ENCODE data around the gene ZNF536. TPM values are rescaled to one million over a fixed set of nuclear protein-coding genes. Genes with fewer than 3 reads are reported as not detected.
"Not testable (repeated sequence)": the region's sequence is repeated elsewhere in the genome, so short reads cannot be mapped to it uniquely, and the experiment has no call there.

Gene ZNF536
- polyA plus RNA-seq, 1 donor: 2.6 TPM

- DNase-seq: peak; percentile 11
Measured at GRCh38 chr19:30446850-30447552, 74.8 kb downstream of the ZNF536 start.

DNA sequence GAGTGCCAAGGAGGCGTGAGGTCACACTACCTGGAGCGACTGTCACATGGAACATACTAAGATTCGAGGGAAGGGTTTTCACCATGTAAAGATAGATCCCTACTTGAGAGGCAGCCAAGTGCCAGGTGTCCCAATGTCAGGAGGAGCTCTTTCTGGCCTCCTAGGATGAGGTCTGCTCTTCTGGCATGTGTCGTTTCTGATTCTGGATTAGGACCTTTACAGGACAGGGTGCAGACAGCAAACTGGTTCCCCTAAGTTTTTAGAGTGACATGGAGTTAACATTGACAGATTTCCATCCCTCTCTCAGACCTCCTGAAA lies 75.3 kb downstream of the ZNF536 start:
- no peak for DNase-seq

DNA sequence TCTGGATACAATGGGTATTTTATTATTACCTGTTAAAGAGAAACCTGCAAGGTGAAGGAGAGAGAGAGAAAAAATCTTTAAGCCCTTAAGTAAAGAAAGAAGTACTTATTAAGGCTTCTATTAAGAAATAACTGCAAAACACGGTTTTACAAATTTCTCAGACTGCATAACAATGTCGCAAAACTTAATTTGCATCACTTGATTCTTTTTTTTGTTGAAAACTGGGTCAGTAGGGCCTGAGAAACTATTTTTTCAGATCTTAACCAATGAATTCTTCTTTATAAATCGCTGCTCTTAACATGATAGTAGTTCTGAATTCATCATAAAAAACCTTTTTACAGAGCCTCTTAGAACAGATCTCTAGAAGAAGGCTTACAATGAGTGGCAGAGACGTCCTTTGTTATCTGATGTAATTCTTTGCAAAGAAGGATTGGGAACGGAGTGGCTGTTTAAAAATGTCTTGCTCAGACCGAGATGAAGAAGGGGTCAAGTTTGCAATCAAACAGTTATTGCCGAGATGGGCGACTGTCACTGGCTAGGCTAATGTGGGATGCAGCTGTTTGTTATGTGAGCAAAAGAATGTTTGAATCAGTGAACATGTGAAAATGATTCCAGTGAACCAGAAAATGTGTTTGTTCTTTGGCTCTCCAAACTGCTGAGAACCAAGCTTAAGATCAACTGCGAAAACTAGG lies 76.3 kb downstream of the ZNF536 start:
- DNase-seq: peak; percentile 7

DNA sequence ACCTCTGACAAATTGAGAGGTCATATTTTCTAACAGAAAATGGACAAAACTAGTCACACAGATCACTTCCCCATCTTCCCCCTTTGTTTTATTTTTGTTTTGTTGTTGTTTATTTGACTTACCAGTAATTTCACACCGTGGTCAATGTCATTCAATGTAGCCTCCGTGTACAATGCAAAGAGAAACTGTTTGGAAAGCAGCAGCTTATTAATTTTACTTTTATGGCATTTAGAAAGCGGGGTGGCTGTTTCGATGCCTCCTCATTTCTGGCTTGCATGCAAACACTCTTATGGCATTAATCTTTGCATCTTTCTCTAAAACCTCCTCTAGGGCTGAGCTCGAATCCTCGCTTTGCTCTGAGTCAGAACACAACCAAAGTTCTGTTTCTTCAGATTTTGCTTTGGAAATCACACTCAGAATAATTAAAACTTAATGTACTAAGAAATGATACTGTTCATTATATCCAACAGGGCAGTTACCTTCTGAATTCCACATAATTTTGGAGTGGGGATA lies 77.0 kb downstream of the ZNF536 start:
- DNase-seq: no peak

- DNase-seq: no peak
Measured at GRCh38 chr19:30449673-30450072, 77.5 kb downstream of the ZNF536 start.

- peak; percentile 57 for DNase-seq
Measured at GRCh38 chr19:30450100-30450499, 77.9 kb downstream of the ZNF536 start.

DNA sequence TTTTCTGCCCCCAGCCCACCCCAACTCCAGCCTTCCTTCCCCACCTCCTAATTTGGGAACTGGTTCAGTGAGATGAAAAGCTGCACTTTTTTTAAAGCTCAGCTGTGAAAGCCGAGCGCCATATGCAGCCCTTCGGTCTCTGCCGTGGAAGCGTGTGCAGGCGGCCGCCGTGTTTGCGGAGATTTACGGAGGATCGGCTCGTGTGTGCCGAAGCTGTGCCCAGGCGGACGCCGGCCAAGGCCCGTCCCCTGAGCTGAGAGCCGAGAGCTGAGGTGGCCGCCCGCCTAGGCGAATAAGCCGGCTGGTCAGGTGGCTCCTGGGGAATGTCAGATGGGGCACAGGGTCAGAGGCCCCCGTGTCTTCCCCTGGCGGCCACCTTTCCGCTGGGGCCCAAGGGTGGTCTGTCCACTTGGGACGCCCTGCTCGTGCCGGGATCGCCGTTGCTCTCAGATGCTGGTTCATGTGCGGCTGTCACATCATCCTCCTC lies 78.7 kb downstream of the ZNF536 start:
- no peak for DNase-seq

DNA sequence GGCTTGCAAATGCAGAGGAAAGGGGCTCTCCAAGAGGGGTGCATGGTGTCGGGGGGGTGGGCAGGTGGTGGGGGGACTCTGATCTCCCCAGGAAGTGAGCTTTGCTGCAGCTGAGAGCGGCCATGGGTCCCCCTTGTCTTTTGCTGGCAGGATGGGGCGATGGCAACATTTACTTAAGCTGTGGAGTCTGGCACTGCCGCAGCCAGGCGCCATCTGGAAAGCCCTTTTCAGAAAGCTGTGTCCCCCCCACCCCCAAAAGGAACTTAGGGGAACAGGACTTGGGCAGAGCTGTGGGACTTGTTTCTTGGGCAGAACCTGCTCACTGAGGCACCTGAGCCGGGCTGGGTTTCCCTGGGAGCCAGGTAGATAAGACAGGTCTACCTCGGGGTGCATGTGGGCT lies 80.7 kb downstream of the ZNF536 start:
- no peak for DNase-seq

- no peak for DNase-seq
Measured at GRCh38 chr19:30453743-30454142, 81.6 kb downstream of the ZNF536 start.

DNA sequence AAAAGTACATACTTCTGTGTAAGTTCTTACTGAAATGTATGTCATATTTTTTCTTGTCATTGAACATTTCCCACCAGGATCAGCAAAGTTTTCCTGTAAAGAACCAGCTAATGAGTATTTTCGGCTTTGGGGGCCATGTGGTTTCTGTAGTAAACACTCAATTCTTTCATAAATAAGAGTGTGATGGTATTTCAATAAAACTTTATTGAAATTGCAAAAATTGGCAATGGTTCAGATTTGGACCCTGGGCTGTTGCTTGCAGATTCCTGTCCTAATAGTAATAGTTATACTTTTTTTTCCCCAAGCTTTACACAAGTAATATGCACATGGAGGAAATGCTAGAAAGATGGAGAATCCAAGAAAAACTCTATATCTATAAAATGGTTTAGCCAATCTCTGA lies 83.7 kb downstream of the ZNF536 start:
- no peak for DNase-seq

GRCh38 chr19:30457484-30457883 lies 85.3 kb downstream of the ZNF536 start:
- no peak for DNase-seq

- DNase-seq: no peak
Measured at GRCh38 chr19:30459859-30460258, 87.7 kb downstream of the ZNF536 start.

GRCh38 chr19:30464162-30464561 lies 92.0 kb downstream of the ZNF536 start:
- DNase-seq: no peak

- DNase-seq: not testable (repeated sequence)
Measured at GRCh38 chr19:30466598-30466997, 94.4 kb downstream of the ZNF536 start.

DNA sequence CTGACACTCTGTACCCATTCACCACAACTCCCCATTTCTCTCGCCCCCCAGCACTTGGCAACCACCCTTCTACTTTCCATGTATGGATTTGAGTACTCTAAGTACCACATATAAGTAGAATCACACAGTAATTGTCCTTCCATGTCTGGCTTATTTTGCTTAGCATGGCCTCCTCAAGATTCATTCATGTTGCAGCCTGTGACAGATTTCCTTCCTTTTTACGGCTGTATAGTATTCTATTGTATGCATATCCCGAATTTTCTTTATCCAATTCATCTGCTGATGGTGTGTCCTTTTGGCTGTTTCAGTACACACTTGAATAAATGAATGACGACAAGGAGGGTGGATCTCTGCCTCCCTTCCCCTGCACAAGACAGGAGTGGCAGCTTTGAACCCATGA lies 95.1 kb downstream of the ZNF536 start:
- no peak for DNase-seq

DNA sequence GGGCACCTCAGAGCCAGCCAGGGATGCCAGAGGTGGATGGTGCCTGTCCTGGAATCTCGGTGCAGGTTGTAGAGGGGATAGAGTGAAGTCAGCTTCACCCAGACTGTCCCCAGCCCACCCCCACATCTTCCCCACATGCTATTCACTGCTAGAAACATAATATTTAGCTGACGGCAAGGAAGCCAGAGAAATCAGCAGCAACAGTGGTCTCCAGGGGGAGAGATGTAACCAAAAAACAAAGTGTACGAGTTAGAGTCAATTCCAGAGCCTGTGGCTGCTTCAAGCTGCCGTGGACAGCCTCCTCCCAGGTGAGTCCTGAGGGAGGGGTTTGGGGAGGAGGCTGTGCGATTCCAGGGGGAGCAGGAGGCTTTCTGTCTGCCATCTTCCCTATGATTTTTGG lies 97.6 kb downstream of the ZNF536 start:
- no peak for DNase-seq

- DNase-seq: no peak
Measured at GRCh38 chr19:30471441-30471840, 99.3 kb downstream of the ZNF536 start.

- DNase-seq: no peak
Measured at GRCh38 chr19:30473334-30473867, 101.2 kb downstream of the ZNF536 start.

GRCh38 chr19:30476997-30477396 lies 104.8 kb downstream of the ZNF536 start:
- DNase-seq: no peak

GRCh38 chr19:30479231-30479630 lies 107.0 kb downstream of the ZNF536 start:
- no peak for DNase-seq

DNA sequence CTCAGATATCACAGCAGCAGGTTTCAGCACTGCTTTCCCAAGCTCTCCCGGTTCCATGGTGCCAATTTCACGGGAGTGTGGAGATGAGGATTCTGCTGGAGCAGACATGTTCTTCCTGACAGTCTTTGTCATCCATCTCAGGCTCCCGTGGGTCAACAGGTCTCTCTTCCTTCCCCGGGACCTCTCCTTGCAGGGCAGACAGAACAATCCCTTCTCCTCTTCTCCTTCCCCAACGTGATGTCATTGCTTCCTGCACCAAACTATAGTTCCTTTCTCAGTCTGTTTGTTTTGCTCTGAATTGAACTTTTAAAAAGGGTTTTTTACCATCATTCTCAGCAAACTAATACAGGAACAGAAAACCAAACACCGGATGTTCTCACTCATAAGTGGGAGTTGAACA lies 107.9 kb downstream of the ZNF536 start:
- no peak for DNase-seq

DNA sequence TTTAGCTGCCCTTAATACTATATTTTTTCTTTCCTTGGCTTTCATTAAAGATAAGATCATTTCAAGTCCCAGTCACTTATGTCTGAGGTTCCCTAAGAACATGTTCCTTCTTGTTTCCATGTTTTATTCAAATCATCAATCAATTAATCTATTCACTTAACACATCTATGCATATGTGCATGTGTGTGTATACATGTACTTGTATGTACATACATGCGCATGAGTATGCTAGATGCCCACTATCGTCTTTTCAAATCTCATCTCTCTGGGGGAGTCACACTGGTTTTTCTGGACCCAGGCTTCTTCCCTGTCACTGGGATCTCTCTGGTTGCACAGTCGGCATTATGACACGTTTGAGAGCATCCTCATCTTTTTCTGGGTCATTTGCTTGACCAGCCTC lies 108.9 kb downstream of the ZNF536 start:
- no peak for DNase-seq

- DNase-seq: no peak
Measured at GRCh38 chr19:30481823-30482222, 109.6 kb downstream of the ZNF536 start.

DNA sequence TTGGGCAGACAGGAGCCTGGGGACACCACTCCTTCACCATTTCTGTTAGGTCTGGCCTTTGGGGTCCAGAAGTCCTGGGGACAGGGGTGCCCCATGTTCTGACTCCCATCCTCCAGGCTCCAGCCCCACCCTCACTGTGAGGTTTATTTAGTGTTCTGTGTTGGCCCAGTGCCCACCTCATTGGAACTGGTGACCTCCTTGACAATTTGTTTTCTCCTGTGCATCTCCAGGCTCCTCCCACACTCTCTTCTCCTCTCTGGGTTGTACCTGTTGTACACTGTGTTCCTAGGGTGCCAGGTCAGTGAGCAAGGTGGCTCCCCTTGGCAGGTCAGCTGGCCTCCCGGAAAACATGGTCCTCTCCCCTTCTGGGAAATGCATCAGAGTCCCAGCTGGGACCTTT lies 110.8 kb downstream of the ZNF536 start:
- DNase-seq: no peak
